HepG2 (cell line): ENCODE data around the gene CTNNA2. TPM values are rescaled to one million over a fixed set of nuclear protein-coding genes. Genes with fewer than 3 reads are reported as not detected.

ENCODE experiments used
- ATRX ChIP-seq: sonication (generic); formaldehyde crosslinking; IDR thresholded peaks from 2 replicates; pipeline ENCODE4 v1.4.0; 2020; ENCODE audit warnings: missing genetic modification reagents, borderline replicate concordance
- CENPT ChIP-seq: sonication (generic); formaldehyde crosslinking; IDR thresholded peaks from 2 replicates; pipeline ENCODE4 v1.8.0; 2022; ENCODE audit warnings: low read depth, mild to moderate bottlenecking, moderate library complexity, missing genetic modification reagents
- DDIT3 ChIP-seq: sonication (generic); formaldehyde crosslinking; IDR thresholded peaks from 2 replicates; pipeline ENCODE4 v1.4.0; 2020; ENCODE audit warnings: mild to moderate bottlenecking, missing genetic modification reagents
- PRDM15 ChIP-seq: sonication (generic); formaldehyde crosslinking; IDR thresholded peaks from 2 replicates; pipeline ENCODE4 v1.4.0; 2020; ENCODE audit warnings: missing genetic modification reagents
- RBM22 ChIP-seq: fragments of 200-400 bp; formaldehyde crosslinking; optimal IDR thresholded peaks from 2 replicates; pipeline ENCODE3; 2017; ENCODE audit warnings: mild to moderate bottlenecking, low read length, moderate library complexity
- SP4 ChIP-seq: sonication (generic); formaldehyde crosslinking; IDR thresholded peaks from 2 replicates; pipeline ENCODE4 v1.8.1; 2023; ENCODE audit warnings: mild to moderate bottlenecking, missing genetic modification reagents
- ZGPAT ChIP-seq: IDR thresholded peaks from 2 replicates; pipeline ENCODE4 v1.6.1; 2016; ENCODE audit warnings: mild to moderate bottlenecking
- ZNF121 ChIP-seq: sonication (generic); formaldehyde crosslinking; IDR thresholded peaks from 2 replicates; pipeline ENCODE4 v1.5.0; 2020; ENCODE audit warnings: mild to moderate bottlenecking, missing genetic modification reagents
- ZNF350 ChIP-seq: sonication (generic); formaldehyde crosslinking; IDR thresholded peaks from 2 replicates; pipeline ENCODE4 v1.4.0; 2020; ENCODE audit warnings: mild to moderate bottlenecking, low read depth, missing genetic modification reagents, borderline replicate concordance
- ZNF644 ChIP-seq: IDR thresholded peaks from 2 replicates; pipeline ENCODE4 v1.6.1; 2016; ENCODE audit warnings: low read depth
- ZNF841 ChIP-seq: sonication (generic); formaldehyde crosslinking; IDR thresholded peaks from 2 replicates; pipeline ENCODE4 v1.8.1; 2023; ENCODE audit warnings: missing genetic modification reagents, borderline replicate concordance
- ZSCAN29 ChIP-seq: sonication (generic); formaldehyde crosslinking; conservative IDR thresholded peaks from 2 replicates; pipeline ENCODE4 v1.4.0; 2020; ENCODE audit warnings: mild to moderate bottlenecking, missing genetic modification reagents
- polyA plus RNA-seq, 8 experiments: library from polyadenylated mRNA; depleted of rRNA in 3 of 8; stranded (reverse) in 7 of 8; unstranded in 1 of 8; fragments of >200 nt; fragmentation: Illumina TruSeq in 4 of 8; extraction: Trizol in 4 of 8; gene quantifications; 2 replicates each; pipeline versions ENCODE4 v1.2.1 to v1.2.3, GENCODE V29; 2011 to 2016; ENCODE audit warnings: low read depth in 4 of 8, missing spikeins in 1 of 8, mixed read lengths in 1 of 8; ENCODE audit not compliant: insufficient read depth in 1 of 8
- total RNA-seq, 5 experiments: library from RNA; depleted of rRNA; stranded (reverse); fragments of >200 nt; fragmentation: Illumina TruSeq; extraction: Trizol; gene quantifications; 2 replicates each; pipeline ENCODE4 v1.2.3, GENCODE V29; 2016; ENCODE audit warnings: low read depth in 1 of 5
- TF ChIP-seq, protein P1 (sequence below): sonication (generic); formaldehyde crosslinking; IDR thresholded peaks from 2 replicates; pipeline ENCODE4 v1.4.0; 2020; ENCODE audit warnings: missing genetic modification reagents, borderline replicate concordance
- TF ChIP-seq, protein P2 (sequence below): sonication (generic); formaldehyde crosslinking; IDR thresholded peaks from 2 replicates; pipeline ENCODE4 v1.4.0; 2020; ENCODE audit warnings: missing genetic modification reagents, borderline replicate concordance

The CTNNA2 gene
- total and polyA plus RNA-seq, 2 of the 13 experiments (the other 11 are each of a cell fraction or from before 2014, with no cell fraction given), result not detected

GRCh38 chr2:80168801-80169200, 656.0 kb downstream of the CTNNA2 start (continued):
- TF ChIP-seq, protein P1, sequence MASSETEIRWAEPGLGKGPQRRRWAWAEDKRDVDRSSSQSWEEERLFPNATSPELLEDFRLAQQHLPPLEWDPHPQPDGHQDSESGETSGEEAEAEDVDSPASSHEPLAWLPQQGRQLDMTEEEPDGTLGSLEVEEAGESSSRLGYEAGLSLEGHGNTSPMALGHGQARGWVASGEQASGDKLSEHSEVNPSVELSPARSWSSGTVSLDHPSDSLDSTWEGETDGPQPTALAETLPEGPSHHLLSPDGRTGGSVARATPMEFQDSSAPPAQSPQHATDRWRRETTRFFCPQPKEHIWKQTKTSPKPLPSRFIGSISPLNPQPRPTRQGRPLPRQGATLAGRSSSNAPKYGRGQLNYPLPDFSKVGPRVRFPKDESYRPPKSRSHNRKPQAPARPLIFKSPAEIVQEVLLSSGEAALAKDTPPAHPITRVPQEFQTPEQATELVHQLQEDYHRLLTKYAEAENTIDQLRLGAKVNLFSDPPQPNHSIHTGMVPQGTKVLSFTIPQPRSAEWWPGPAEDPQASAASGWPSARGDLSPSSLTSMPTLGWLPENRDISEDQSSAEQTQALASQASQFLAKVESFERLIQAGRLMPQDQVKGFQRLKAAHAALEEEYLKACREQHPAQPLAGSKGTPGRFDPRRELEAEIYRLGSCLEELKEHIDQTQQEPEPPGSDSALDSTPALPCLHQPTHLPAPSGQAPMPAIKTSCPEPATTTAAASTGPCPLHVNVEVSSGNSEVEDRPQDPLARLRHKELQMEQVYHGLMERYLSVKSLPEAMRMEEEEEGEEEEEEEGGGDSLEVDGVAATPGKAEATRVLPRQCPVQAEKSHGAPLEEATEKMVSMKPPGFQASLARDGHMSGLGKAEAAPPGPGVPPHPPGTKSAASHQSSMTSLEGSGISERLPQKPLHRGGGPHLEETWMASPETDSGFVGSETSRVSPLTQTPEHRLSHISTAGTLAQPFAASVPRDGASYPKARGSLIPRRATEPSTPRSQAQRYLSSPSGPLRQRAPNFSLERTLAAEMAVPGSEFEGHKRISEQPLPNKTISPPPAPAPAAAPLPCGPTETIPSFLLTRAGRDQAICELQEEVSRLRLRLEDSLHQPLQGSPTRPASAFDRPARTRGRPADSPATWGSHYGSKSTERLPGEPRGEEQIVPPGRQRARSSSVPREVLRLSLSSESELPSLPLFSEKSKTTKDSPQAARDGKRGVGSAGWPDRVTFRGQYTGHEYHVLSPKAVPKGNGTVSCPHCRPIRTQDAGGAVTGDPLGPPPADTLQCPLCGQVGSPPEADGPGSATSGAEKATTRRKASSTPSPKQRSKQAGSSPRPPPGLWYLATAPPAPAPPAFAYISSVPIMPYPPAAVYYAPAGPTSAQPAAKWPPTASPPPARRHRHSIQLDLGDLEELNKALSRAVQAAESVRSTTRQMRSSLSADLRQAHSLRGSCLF, result no peak
- TF ChIP-seq, protein P2, sequence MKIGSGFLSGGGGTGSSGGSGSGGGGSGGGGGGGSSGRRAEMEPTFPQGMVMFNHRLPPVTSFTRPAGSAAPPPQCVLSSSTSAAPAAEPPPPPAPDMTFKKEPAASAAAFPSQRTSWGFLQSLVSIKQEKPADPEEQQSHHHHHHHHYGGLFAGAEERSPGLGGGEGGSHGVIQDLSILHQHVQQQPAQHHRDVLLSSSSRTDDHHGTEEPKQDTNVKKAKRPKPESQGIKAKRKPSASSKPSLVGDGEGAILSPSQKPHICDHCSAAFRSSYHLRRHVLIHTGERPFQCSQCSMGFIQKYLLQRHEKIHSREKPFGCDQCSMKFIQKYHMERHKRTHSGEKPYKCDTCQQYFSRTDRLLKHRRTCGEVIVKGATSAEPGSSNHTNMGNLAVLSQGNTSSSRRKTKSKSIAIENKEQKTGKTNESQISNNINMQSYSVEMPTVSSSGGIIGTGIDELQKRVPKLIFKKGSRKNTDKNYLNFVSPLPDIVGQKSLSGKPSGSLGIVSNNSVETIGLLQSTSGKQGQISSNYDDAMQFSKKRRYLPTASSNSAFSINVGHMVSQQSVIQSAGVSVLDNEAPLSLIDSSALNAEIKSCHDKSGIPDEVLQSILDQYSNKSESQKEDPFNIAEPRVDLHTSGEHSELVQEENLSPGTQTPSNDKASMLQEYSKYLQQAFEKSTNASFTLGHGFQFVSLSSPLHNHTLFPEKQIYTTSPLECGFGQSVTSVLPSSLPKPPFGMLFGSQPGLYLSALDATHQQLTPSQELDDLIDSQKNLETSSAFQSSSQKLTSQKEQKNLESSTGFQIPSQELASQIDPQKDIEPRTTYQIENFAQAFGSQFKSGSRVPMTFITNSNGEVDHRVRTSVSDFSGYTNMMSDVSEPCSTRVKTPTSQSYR, result no peak
- no peak for TF ChIP-seq PRDM15 (CRISPR knock-in tag)
- no peak for TF ChIP-seq DDIT3 (CRISPR knock-in tag)
- TF ChIP-seq ZNF121, result no peak
- TF ChIP-seq ZNF644 (CRISPR knock-in tag), result no peak
- TF ChIP-seq RBM22, result no peak
- TF ChIP-seq ZGPAT (CRISPR knock-in tag), result no peak
- no peak for TF ChIP-seq ZNF350 (CRISPR knock-in tag)
- TF ChIP-seq SP4 (CRISPR knock-in tag), result no peak
- TF ChIP-seq ZSCAN29, result no peak
- no peak for TF ChIP-seq ATRX (CRISPR knock-in tag)
- TF ChIP-seq ZNF841 (CRISPR knock-in tag), result no peak
- no peak for TF ChIP-seq CENPT (CRISPR knock-in tag)
